ENCODE data around the gene POU4F1.
A peak's percentile ranks its signal among the peaks of the same experiment; 100 is the strongest.

Gene POU4F1

GRCh38 chr13:78606471-78607408 lies 3.4 kb upstream of the POU4F1 start:
- peak; percentile 41 for DNase-seq

- DNase-seq, result no peak
Observed at GRCh38 chr13:78604782-78605611, 1.6 kb upstream of the POU4F1 start.

- no peak for DNase-seq
Observed at GRCh38 chr13:78602561-78603239, 652 bp downstream of the POU4F1 start.

- DNase-seq, result no peak
Observed at GRCh38 chr13:78601874-78602560, 1.3 kb downstream of the POU4F1 start.

GRCh38 chr13:78601124-78601873 lies 2.1 kb downstream of the POU4F1 start:
- DNase-seq, result no peak

GRCh38 chr13:78600280-78600883 lies 3.0 kb downstream of the POU4F1 start:
- no peak for DNase-seq

GRCh38 chr13:78599645-78600279 lies 3.6 kb downstream of the POU4F1 start:
- DNase-seq, result no peak

GRCh38 chr13:78598966-78599644 lies 4.2 kb downstream of the POU4F1 start:
- DNase-seq, result no peak

- DNase-seq, result no peak
Observed at GRCh38 chr13:78598116-78598781, 5.1 kb downstream of the POU4F1 start.

- no peak for DNase-seq
Observed at GRCh38 chr13:78597602-78597932, 5.8 kb downstream of the POU4F1 start.

GRCh38 chr13:78596736-78597601 lies 6.4 kb downstream of the POU4F1 start:
- no peak for DNase-seq

GRCh38 chr13:78596399-78596735 lies 7.0 kb downstream of the POU4F1 start:
- no peak for DNase-seq

- DNase-seq, result no peak
Observed at GRCh38 chr13:78595495-78596398, 7.6 kb downstream of the POU4F1 start.

- no peak for DNase-seq
Observed at GRCh38 chr13:78594456-78594975, 8.8 kb downstream of the POU4F1 start.

GRCh38 chr13:78593652-78594455 lies 9.5 kb downstream of the POU4F1 start:
- peak; percentile 46 for DNase-seq

GRCh38 chr13:78593129-78593528 lies 10.2 kb downstream of the POU4F1 start:
- no peak for DNase-seq

GRCh38 chr13:78592584-78592983 lies 10.8 kb downstream of the POU4F1 start:
- DNase-seq, result no peak
